ENCODE data around the gene EMILIN3.

Gene EMILIN3

GRCh38 chr20:41355192-41355591, 11.4 kb downstream of the EMILIN3 start:
- TF ChIP-seq CTCF (IDR thresholded peaks at IDR 0.05; ENCODE audit: low read length, missing control alignments) = no peak
- DNase-seq (ENCODE audit: low read depth) = no peak
- H3K4me3 ChIP-seq (replicated peaks; ENCODE audit: low read depth, low read length) = no peak overlapping the region

DNA sequence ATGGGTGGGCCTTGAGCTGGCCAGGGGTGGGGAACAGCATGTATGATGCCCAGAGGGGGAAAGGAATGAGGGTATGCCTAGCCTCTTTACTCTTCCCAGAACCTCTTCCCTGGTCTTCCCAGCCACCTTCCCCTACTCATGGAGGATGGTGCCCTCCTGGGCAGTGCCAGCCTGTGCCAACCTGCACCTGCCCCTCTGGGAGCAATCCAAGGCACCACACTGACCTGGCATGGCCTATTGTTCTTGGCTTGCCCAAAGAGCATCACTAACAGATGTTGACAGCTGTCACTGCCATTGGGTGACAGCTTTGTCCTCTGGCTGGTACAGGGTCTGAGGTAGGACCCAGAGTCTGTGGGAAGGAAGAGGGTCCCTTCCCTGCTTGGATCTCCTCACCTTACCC, 13.1 kb downstream of the EMILIN3 start:
- no peak for DNase-seq (ENCODE audit: low read depth)
- TF ChIP-seq CTCF (IDR thresholded peaks at IDR 0.05; ENCODE audit: low read length, missing control alignments) = no peak
- H3K4me3 ChIP-seq (replicated peaks; ENCODE audit: low read depth, low read length) = no peak overlapping the region

DNA sequence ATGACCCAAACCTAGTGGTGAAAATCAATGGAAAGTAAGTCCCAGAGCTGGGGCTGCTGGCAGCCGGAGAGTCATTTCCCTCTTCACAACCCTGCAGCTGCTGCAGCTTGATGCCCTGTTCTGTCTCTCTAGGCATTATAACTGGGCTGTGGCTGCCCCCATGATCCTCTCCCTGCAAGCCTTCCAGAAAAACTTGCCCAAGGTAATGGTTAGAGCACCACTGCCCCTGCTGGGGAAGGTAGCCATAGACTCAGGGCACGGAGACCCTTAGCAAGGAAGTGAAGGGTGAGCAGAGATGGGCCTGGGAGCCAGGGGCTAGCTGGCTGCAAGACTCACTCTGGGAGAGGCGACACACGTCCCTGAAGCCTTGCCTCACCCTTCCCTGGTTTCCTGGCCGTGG, 14.0 kb downstream of the EMILIN3 start:
- no peak overlapping the region for H3K4me3 ChIP-seq (replicated peaks; ENCODE audit: low read depth, low read length)
- TF ChIP-seq CTCF (IDR thresholded peaks at IDR 0.05; ENCODE audit: low read length, missing control alignments) = no peak
- no peak for DNase-seq (ENCODE audit: low read depth)

DNA sequence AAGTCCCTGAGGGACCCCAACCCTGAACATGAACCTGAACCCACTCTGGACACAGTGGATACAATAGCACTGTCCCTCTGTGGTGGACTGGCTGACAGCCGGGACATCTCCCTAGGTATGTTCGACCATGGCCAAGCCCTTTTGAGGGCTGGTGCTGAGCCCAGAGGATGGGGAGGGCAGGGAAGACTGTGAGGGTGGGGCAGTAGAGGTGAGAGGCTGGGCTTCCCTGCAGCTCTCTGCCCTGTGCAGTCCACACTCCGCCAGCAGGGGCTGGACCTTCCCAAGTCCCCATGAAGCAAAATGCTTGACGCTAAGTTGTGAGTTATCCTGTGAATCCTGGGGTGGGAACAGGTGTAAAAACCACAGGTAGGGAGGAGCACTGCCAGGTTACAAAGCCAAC, 14.5 kb downstream of the EMILIN3 start:
- no peak for DNase-seq (ENCODE audit: low read depth)
- H3K4me3 ChIP-seq (replicated peaks; ENCODE audit: low read depth, low read length) = no peak overlapping the region
- peak; percentile 4 for TF ChIP-seq CTCF (IDR thresholded peaks at IDR 0.05; ENCODE audit: low read length, missing control alignments)

- DNase-seq (ENCODE audit: low read depth) = no peak
- TF ChIP-seq CTCF (IDR thresholded peaks at IDR 0.05; ENCODE audit: low read length, missing control alignments) = no peak
- no peak overlapping the region for H3K4me3 ChIP-seq (replicated peaks; ENCODE audit: low read depth, low read length)
Measured at GRCh38 chr20:41350408-41350962, 16.1 kb downstream of the EMILIN3 start.

DNA sequence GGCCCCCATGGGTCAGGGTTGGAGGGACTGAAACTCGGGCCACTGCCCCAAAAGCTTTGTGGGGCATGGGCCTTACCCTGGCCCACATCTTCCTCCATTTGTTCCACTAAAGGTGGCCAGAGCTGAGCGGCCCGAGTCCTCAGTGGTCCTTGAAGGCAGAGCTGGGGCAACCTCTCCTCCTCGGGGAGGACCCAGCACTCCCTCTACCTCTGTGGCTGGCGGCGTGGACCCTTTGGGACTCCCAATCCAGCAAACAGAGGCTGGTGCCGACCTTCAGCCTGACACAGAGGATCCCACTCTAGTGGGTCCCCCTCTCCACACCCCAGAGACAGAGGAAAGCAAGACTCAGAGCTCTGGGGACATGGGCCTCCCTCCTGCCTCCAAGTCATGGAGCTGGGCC, 16.7 kb downstream of the EMILIN3 start:
- TF ChIP-seq CTCF (IDR thresholded peaks at IDR 0.05; ENCODE audit: low read length, missing control alignments) = no peak
- no peak for DNase-seq (ENCODE audit: low read depth)
- H3K4me3 ChIP-seq (replicated peaks; ENCODE audit: low read depth, low read length) = no peak overlapping the region

DNA sequence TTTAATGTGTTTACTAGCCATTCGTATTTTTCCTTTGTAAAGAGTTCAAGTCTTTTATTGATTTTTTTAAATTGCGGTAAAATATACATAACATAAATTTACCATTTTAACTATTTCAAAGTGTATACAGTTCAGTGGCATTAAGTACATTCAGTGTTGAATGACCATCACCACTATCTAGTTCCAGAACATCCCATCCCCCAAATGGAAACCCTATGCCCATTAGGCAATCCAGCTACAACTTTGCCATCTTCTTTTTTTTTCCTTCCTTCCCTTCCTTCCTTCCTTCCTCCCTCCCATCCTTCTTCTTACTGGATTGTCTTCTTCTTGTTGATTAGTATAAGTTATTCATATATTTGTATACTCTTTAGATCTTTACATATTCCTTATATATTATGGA, 17.4 kb downstream of the EMILIN3 start:
- DNase-seq (ENCODE audit: low read depth) = no peak
- no peak overlapping the region for H3K4me3 ChIP-seq (replicated peaks; ENCODE audit: low read depth, low read length)
- no peak for TF ChIP-seq CTCF (IDR thresholded peaks at IDR 0.05; ENCODE audit: low read length, missing control alignments)

Data from fibroblast of pulmonary artery (primary cell).